GM23338 (cell line): ENCODE results near the gene MKRN2.

Source experiments
- EZH2 ChIP-seq: fragments of 200-600 bp; sonication (generic); IDR thresholded peaks from one replicate; pipeline ENCODE4 v1.8.0; 2017; ENCODE audit warnings: antibody characterized with exemption, mild to moderate bottlenecking, low read depth; ENCODE audit not compliant: unreplicated experiment
- NANOG ChIP-seq: IDR thresholded peaks from 2 replicates; pipeline ENCODE4 v1.6.1; 2016; ENCODE audit warnings: antibody characterized with exemption, borderline replicate concordance
- POLR2AphosphoS5 ChIP-seq: IDR thresholded peaks from 2 replicates; pipeline ENCODE4 v1.6.1; 2016; ENCODE audit warnings: antibody characterized with exemption, low read depth
- ZNF331 ChIP-seq: fragments of 250-450 bp; sonication (Bioruptor Pico); IDR thresholded peaks from 2 replicates; pipeline ENCODE4 v1.5.0; 2020; ENCODE audit warnings: low read depth, mild to moderate bottlenecking, moderate library complexity
- TF ChIP-seq, protein P1 (sequence below), 2 experiments: fragments of 200-600 bp in 1 of 2; sonication (generic) in 1 of 2; conservative IDR thresholded peaks; 2 replicates each; pipeline versions ENCODE4 v1.5.1 to v1.6.1; 2016 to 2017; ENCODE audit warnings: antibody characterized with exemption in 2 of 2, low read depth in 2 of 2, mild to moderate bottlenecking in 2 of 2, moderate library complexity in 1 of 2

DNA sequence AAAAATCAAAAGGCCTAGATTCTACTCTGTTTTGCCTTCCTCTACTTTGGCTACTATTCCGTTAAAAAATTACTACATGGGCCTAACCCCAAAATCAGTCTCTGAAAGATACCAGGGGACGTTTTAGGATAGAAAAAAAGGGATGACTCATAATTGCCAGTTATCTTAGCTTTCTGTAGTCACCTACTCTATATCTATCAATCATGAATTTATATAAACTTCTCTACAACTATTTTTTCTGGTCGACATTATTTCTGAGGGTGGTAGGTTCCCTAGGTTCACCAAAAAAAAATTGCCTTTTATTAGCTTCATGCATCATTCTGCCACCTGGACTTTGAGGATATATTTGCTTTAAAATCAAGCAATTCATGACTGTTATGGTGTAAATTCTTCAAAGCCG is 70.5 kb downstream of the MKRN2 start:
- TF ChIP-seq ZNF331 (CRISPR knock-in tag) = no peak
- TF ChIP-seq, protein P1, sequence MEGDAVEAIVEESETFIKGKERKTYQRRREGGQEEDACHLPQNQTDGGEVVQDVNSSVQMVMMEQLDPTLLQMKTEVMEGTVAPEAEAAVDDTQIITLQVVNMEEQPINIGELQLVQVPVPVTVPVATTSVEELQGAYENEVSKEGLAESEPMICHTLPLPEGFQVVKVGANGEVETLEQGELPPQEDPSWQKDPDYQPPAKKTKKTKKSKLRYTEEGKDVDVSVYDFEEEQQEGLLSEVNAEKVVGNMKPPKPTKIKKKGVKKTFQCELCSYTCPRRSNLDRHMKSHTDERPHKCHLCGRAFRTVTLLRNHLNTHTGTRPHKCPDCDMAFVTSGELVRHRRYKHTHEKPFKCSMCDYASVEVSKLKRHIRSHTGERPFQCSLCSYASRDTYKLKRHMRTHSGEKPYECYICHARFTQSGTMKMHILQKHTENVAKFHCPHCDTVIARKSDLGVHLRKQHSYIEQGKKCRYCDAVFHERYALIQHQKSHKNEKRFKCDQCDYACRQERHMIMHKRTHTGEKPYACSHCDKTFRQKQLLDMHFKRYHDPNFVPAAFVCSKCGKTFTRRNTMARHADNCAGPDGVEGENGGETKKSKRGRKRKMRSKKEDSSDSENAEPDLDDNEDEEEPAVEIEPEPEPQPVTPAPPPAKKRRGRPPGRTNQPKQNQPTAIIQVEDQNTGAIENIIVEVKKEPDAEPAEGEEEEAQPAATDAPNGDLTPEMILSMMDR (conservative IDR thresholded peaks at IDR 0.05; ENCODE audit: low read depth in 2 of 2) = no peak
- no peak for TF ChIP-seq EZH2
- no peak for TF ChIP-seq POLR2AphosphoS5
- TF ChIP-seq NANOG = no peak
